GM10248 (cell line): Measurements from ENCODE around the gene TTF1.
A peak's percentile ranks its signal among the peaks of the same experiment; 100 is the strongest.
"Not testable (repeated sequence)": the region's sequence is repeated elsewhere in the genome, so short reads cannot be mapped to it uniquely, and the experiment has no call there.

Experiments used
- CTCF ChIA-PET: fragments of 300-600 bp; sonication (Branson Sonifier 250); formaldehyde crosslinking; extraction: SDS; loops from one replicate; lab custom pipeline; 2021; ENCODE audit warnings: antibody characterized with exemption; lab: Yijun Ruan, JAX
- POLR2A ChIA-PET: fragments of 350-650 bp; sonication (Branson Sonifier 250); formaldehyde crosslinking; extraction: SDS; loops from one replicate; lab custom pipeline; 2020; ENCODE audit warnings: antibody characterized with exemption; lab: Yijun Ruan, JAX
- DNase-seq: peaks from one replicate; pipeline ENCODE4 v3.0.0; 2012; ENCODE audit errors: extremely low spot score
- CTCF ChIP-seq: IDR thresholded peaks from 2 replicates; pipeline ENCODE4 v1.5.1; 2012; ENCODE audit warnings: mild to moderate bottlenecking, low read depth; ENCODE audit errors: extremely low read depth, missing control alignments, control extremely low read depth

The TTF1 gene

DNA sequence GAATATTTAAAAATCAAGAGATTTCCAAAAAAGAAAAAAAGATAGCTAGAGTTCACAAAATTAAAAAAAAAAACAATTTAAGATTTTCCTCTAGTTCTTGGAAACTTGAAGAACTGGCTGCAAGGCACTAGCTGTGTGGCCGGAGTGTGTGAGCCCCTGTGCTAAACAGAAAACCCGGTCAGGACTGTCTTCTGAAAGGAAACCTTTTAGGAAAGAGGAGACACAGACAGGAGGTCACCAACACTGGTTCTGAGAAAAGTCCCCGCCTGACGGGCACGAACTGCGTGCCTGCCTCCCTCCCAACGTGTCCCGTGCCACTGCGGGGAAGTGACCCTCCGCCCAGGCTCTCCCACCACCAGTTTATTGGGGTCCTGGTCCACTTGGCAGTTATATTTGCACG, 15.2 kb downstream of the TTF1 start:
- no peak for TF ChIP-seq CTCF
- CTCF ChIA-PET = interaction anchor here (2.7 kb wide), 1 partner anchor 9 kb away, joined by 10 read pairs; no protein-coding TSS in a partner anchor
- POLR2A ChIA-PET = no interaction called here
- no peak for DNase-seq

DNA sequence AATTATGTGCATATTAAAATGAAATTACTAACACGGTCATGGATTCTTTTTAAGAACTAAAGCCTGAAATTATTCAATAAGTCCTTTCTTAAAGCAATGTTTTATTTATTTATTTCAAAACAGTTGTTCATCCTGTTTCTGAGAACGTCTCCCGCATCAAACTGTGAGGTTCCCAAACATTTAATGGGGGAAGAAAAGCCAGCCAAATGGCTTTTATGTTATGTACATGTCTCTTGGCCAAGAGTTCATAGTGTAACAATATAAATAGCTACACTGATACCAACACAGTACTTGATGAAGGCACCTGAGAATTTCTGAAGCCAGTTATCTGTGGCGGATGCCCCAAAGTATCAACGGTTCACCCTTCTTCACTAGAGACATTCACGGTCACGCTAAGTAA, 15.7 kb downstream of the TTF1 start:
- ChIA-PET CTCF (interaction anchor here (2.7 kb wide), 1 partner anchor 9 kb away, joined by 10 read pairs; no protein-coding TSS in a partner anchor), POLR2A (no interaction called here)
- no peak for DNase-seq
- no peak for TF ChIP-seq CTCF

GRCh38 chr9:132387133-132387532, 19.5 kb downstream of the TTF1 start:
- no peak for DNase-seq
- ChIA-PET CTCF (no interaction called here), POLR2A (no interaction called here)
- no peak for TF ChIP-seq CTCF

- TF ChIP-seq CTCF = no peak
- peak; percentile 60 for DNase-seq
Measured at GRCh38 chr9:132384376-132384775, 22.3 kb downstream of the TTF1 start.

DNA sequence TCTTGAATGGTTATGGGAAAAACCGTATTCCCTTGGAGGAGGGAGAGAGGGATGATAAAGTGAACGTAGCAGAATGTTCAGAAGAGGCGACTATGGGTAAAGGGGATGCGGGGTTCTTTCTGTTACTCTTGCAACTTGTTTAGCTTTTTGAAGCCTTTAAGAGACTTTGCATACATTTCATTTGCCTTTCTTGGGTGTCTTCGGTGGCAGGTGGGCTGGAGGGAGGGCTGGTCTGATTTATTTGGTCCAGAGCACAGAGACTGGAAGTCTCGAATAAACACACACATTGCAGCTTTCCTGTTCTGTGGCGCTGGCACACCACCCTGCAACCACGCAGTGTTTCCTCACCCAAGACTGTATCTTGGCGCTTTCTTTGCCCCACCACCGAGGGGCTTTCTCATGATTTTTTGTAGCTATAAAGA, 23.2 kb downstream of the TTF1 start:
- DNase-seq = peak; percentile 30
- no peak for TF ChIP-seq CTCF
- ChIA-PET POLR2A (interaction anchor here (0.6 kb wide), 1 partner anchor 10 kb away, joined by 3 read pairs; no protein-coding TSS in a partner anchor), CTCF (interaction anchor here (0.8 to 3.2 kb wide), 7 partner anchors 11 to 124 kb away, joined by 3 to 7 read pairs (median 4); partner anchors contain the start of gene SETX)

More at GRCh38 chr9:132384376-132384775, 22.3 kb downstream of the TTF1 start:
- ChIA-PET CTCF (interaction anchor here (0.8 to 3.2 kb wide), 8 partner anchors 11 to 125 kb away, joined by 3 to 7 read pairs (median 4); partner anchors contain the start of gene SETX), POLR2A (interaction anchor here (0.6 kb wide), 2 partner anchors 11 to 12 kb away, joined by 3 to 4 read pairs; no protein-coding TSS in a partner anchor)

DNA sequence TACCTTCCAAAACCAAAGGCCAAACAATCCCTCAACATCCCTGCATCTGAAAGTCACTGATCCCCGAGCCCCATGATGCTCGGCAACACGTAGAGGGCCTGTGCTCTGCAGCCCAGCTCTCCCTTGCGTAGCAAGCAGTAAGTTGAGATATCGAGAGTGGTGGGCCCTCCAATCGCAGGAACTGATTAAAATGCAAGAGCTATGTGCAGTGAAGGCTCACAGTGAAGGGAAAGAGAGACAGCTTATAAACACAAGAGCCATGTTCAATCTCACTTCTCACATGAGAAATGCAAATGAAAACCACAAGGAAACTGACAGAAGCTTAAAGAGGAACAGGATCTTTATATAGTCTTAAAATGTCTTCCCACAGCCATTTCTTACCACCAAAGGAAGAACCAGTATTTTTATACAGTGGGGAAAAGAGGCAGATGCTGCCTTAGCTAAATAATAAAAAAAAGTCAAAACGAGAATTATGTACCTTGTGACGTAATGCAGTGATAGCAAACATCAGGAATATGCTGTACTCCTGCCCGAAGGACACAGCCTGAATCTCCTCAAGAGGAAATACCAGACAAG, 24.6 kb downstream of the TTF1 start:
- ChIA-PET POLR2A (interaction anchor here (1.1 to 1.9 kb wide), 2 partner anchors 28 to 30 kb away, joined by 3 to 14 read pairs; partner anchors contain the start of gene SETX), CTCF (interaction anchor here (1.4 to 3.2 kb wide), 3 partner anchors 9 to 32 kb away, joined by 3 to 7 read pairs (median 7); no protein-coding TSS in a partner anchor)
- no peak for TF ChIP-seq CTCF
- peak; percentile 71 for DNase-seq

DNA sequence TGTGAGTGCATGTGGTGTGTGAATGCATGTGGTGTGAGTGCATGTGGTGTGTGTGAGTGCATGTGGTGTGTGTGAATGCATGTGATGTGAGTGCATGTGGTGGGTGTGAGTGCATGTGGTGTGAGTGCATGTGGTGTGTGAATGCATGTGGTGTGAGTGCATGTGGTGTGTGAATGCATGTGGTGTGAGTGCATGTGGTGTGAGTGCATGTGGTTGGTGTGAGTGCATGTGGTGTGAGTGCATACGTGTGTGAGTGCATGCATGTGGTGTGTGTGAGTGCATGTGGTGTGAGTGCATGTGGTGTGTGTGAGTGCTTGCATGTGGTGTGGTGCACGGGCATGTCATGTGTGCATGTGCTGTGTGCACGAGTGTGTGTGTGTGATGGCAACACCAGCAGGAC, 28.2 kb downstream of the TTF1 start:
- DNase-seq, POLR2A ChIA-PET, CTCF ChIA-PET: not testable (repeated sequence)

- POLR2A ChIA-PET, DNase-seq, CTCF ChIA-PET: not testable (repeated sequence)
Measured at GRCh38 chr9:132377769-132378168, 28.9 kb downstream of the TTF1 start.
